GM19328 (cell line): Measurements from ENCODE around the gene COL18A1.
A peak's percentile ranks its signal among the peaks of the same experiment; 100 is the strongest.
"Not testable (repeated sequence)": the region's sequence is repeated elsewhere in the genome, so short reads cannot be mapped to it uniquely, and the experiment has no call there.

Experiments used
- ATAC-seq: cut with Tn5 transposase; IDR thresholded peaks from one replicate; pipeline ENCODE4 v1.9.1; 2021; ENCODE audit warnings: mild to moderate bottlenecking, moderate library complexity; ENCODE audit not compliant: unreplicated experiment

Gene COL18A1

GRCh38 chr21:45551783-45552695 lies 147.1 kb downstream of the COL18A1 start:
- ATAC-seq: no peak

DNA sequence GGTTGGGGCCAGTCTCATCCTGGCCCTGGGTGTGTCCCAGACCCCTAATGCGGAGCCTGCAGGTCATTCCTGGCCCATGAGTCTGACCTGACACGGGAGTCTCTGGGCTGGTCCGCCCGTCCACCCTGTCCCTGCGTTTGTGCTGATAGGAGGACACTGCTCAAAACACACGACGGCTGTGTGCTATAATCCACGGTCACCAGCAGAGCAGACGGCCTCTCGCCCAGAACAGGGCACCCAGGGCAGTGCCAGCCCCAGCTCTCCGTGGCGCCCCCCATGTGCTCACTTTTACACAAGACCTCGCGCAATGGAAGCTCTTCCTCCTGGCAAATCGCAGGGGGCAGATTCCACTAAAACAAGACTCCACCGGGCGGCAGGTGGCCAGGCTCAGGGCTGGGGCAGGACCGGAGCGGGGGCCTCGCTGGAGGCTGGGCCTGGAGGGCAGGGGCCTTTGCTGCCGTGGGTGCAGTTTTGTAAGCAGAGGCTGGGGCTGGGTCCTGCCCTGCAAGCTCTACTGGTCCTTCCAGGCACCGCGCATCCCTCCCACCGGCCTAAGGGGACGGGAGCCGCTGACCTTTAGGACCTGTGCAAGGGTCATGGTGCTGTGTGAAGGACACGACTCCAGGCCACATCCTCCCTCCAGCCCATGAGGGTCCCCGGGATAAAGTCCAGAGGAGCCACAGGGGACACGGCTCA lies 147.9 kb downstream of the COL18A1 start:
- no peak for ATAC-seq

- ATAC-seq: peak; percentile 63
Measured at GRCh38 chr21:45554477-45555175, 149.7 kb downstream of the COL18A1 start.

DNA sequence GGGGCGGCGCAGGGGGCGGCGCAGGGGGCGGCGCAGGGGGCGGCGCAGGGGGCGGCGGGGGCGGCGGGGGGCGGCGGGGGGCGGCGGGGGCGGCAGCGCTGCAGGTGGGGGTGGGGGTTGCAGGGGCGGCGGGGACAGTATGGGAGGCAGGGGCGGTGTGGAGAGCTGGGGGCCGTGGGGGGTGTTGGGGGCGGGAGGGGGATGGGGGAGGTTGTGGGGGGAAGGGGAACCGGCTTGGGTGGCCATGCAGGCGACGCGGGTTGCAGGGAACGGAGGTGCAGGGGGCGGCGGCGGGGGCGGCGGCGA lies 150.2 kb downstream of the COL18A1 start:
- ATAC-seq: no peak

GRCh38 chr21:45555557-45556301 lies 150.8 kb downstream of the COL18A1 start:
- ATAC-seq: no peak

DNA sequence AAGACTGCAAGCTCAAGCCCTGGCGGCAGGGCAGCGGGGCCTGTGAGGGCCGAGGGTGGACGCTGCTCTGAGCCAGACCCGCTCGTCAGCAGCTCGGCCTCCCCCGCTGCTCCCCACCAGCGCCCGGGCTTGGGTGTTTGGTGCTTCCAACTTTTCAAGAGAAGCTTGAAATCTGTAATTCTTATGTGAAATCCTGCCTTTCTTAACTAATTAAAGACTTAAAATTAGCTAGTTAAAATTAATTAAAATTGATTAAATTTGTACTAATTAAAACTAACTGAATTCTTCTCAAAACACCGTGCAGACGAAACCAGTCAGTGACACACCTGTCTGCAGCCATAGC lies 151.3 kb downstream of the COL18A1 start:
- no peak for ATAC-seq

DNA sequence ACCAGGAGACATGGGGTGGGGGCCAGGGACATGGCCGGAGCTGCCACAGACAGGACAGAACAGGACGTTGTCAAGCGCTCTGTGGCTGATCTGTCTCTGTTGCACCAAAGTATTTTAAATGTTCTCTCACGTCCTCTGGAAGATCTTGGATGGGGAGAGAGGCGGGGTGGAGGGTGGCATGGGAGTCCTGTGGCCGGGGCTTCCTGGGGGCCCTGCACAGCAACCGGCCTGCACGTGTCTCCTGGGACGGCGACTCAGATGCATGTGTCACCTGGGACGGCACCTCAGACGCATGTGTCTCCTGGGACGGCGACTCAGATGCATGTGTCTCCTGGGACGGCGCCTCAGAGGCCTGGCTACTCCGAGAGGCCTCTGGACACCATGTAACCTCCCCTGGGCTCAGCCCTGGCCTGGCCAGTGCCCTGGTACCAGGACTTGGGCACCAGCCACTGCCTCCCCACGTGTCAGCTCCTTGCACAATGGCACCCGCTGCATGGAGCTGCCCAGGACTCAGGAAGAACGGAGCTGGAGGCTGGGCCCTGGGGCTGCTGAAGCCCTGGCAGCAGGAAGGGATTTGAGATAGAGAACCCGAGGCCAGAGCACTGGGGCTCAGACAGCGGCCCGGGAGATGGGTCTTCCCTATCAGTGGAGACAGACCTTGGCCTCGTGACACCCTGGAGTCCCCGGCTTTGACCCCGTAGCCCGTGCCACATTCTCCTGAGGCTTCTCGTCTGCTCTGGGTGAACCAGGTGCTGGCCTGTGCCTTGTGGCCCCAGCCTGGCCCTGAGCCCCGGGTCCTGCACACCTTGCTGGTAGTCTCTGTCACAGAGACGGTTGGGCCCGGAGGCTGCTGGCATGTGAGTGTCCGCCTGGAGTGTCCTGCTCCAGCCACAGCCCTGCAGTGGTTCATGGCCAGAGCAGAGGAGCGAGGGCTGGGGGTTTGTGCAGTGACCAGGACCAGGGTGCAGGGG lies 152.0 kb downstream of the COL18A1 start:
- ATAC-seq: no peak

DNA sequence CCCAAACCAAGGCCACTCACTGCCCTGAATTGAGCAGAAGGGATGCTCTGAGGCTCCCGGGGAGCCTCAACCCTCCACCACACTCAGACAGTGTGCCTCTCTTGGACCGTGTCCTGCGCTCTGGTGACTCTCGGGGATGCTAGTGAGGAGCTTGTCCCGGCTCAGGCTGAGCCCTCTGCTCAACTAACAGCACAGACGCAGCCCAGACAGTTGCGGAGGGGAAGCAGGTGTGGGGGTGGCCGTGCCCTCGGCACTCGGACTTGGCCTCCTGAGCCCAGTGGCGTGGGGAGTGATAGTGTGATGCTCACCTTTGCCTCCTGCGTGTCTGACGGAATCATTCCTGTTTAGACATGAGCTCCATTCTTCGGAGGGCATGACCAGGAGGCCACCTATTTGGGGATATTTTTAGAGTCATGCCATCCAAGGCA lies 152.7 kb downstream of the COL18A1 start:
- no peak for ATAC-seq

DNA sequence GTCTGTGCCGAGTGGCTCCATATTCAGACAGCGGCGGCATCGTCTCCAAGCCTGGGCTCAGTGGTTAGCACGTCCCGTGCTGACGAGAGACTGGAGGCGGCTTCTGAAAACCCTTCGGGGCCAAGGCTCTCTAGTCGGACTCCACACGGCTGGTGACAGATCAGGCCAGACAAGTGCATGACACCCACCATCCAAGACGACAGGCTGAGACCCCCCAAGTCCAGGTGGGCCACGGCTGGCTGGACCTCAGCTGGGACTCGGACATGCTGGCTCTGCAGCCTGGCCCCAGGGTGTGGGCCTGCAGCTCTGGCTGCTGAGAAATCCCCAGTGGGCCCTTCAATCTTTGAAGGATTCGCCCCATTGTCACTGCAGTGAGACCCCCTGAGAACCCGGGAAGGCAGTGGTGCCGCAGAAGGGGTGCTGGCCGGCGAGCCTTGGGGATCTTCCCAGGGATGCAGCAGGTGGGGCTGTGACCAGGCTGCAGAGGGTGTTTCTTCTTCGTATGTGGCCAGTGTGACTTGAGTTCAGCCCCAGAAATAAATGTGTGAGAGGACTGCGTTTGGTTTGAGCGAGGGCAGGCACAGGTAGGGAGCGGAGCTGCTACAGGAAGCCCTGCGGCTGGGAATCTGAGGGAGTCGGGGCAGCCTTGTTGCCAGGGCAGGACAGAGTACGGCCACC lies 153.2 kb downstream of the COL18A1 start:
- ATAC-seq: no peak

DNA sequence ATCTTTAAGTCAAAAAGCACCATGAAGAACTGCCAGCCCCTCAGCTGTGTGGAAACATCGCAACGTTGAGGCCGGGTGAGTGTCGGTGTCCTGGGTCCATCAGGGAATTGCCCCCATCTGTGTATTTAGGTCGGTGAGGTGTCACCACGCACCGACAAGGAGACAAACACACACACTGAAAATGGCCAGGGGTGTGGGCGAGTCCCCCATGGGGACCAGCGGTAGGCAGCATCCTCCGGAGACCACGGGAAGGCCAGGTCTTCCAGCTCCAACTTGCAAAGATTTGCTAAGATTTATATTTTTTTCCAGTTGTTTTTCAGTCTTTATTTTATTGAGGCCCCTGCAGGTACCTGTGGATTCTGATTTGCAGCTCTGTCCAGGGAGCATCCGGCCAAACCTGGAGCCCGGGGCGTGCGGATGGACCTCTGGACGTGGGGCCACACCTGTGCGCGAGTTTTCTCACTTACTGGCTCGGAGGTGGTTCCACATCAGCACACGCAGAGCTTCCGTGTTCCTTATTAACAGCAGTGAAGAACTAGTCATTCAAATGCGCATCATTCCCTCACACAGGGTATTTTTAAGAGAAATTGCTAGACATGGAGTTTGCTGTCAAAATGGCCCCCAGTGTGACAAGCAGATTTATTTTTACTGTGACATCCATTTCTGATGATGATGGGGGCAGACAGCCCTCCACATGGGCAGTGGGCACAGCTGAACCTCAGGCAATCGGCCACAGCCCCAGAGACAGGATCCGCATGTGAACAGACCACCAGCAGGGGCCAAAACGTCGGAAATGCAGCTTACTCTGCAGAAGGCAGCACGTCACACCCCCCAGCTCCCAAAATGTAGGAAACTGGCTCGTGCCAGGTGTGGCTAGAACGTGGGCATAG lies 154.5 kb downstream of the COL18A1 start:
- no peak for ATAC-seq

DNA sequence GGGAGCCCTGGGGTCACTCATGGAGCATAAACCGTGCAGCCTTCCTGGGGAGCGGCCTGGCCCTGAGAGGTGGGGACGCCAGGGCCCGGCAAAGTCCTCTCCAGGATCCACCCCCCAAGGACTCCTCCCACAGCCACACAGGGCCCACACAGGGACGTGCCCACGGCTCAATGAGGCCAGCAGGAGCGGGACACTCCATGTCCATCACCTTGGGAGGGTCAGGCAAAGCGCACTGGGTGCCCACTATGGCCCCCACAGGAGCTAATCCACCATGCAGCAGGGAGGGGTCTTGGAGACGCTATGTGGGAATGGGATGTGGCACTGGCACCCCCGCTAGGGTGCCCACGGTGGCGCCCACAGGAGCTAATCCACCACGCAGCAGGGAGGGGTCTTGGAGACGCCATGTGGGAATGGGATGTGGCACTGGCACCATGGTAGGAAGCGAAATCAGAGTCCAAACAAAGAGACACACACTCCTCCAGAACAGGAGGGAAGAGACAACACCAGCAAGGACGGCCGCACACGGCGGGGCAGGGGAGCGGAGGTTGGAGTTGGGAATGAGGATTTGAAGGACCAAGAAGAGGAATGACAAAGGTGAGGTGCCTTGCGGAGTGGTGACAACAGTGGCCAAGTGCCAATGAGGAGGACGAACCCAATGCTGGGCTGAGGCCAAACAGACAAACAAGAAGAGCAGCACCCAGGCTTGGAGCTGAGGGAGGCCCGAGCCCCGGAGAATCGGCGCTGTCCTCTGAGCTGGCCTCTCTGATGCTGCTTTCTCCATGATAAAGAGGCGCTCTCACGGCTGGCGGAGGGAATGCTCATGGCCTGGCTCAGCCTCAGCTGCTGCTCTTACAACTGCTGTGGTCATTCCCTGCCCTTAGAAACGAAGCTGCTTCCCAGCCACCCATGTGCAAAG lies 155.4 kb downstream of the COL18A1 start:
- no peak for ATAC-seq

- not testable (repeated sequence) for ATAC-seq
Measured at GRCh38 chr21:45561241-45561640, 156.3 kb downstream of the COL18A1 start.

DNA sequence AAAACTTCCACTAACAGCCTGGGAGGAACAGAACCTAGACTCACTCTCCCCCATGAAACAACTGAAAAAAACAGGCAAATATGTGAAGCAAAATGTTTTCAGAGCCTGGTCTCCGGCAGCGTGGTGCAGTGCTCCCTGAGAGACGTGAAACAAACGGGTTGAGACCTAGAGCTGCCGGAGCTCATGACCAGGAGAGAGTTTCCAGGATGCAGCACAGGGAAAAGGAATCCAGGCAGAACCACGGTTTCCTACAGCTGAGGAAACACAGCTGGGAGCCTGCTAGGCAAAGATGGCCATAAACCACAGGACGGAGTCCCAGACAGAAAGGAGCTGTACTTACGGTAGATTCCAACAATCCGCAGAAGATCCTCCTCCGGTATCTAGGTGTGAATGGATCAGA lies 157.4 kb downstream of the COL18A1 start:
- no peak for ATAC-seq

GRCh38 chr21:45562965-45563364 lies 158.0 kb downstream of the COL18A1 start:
- ATAC-seq: no peak
